ENCODE measurements around the gene MEI1.

DNA sequence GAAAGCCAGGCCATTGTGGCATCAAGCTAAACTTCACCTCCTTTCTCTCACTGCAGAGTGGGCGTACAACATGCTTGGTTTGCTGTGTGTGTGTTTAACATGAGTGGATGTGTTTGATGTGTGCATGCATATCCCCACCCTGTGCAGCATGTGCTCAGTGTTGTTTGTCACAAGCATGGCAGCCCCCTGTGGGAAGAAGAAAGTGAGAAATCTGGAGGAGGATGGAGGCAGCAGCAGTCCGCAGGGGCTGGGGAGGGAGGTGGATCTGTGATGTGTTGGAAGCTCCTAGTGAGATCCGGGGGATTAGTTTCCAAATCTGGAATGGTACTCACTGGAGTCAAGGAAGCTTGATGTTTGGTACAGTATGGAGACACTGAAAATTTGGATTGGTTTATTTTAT is 77.1 kb downstream of the MEI1 start:
- TF ChIP-seq, protein P1, sequence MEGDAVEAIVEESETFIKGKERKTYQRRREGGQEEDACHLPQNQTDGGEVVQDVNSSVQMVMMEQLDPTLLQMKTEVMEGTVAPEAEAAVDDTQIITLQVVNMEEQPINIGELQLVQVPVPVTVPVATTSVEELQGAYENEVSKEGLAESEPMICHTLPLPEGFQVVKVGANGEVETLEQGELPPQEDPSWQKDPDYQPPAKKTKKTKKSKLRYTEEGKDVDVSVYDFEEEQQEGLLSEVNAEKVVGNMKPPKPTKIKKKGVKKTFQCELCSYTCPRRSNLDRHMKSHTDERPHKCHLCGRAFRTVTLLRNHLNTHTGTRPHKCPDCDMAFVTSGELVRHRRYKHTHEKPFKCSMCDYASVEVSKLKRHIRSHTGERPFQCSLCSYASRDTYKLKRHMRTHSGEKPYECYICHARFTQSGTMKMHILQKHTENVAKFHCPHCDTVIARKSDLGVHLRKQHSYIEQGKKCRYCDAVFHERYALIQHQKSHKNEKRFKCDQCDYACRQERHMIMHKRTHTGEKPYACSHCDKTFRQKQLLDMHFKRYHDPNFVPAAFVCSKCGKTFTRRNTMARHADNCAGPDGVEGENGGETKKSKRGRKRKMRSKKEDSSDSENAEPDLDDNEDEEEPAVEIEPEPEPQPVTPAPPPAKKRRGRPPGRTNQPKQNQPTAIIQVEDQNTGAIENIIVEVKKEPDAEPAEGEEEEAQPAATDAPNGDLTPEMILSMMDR (IDR thresholded peaks at IDR 0.05), result no peak
- TF ChIP-seq EZH2 (IDR thresholded peaks at IDR 0.05; ENCODE audit: borderline replicate concordance, insufficient read depth, low read depth, low read length, poor library complexity, severe bottlenecking), result no peak

All from B cell (primary cell).